ENCODE data around the gene MCOLN3. TPM values are rescaled to one million over a fixed set of nuclear protein-coding genes. Genes with fewer than 3 reads are reported as not detected.

MCOLN3 gene
- total RNA-seq, 1 experiment from 2014 or later, result 2.4 TPM

DNA sequence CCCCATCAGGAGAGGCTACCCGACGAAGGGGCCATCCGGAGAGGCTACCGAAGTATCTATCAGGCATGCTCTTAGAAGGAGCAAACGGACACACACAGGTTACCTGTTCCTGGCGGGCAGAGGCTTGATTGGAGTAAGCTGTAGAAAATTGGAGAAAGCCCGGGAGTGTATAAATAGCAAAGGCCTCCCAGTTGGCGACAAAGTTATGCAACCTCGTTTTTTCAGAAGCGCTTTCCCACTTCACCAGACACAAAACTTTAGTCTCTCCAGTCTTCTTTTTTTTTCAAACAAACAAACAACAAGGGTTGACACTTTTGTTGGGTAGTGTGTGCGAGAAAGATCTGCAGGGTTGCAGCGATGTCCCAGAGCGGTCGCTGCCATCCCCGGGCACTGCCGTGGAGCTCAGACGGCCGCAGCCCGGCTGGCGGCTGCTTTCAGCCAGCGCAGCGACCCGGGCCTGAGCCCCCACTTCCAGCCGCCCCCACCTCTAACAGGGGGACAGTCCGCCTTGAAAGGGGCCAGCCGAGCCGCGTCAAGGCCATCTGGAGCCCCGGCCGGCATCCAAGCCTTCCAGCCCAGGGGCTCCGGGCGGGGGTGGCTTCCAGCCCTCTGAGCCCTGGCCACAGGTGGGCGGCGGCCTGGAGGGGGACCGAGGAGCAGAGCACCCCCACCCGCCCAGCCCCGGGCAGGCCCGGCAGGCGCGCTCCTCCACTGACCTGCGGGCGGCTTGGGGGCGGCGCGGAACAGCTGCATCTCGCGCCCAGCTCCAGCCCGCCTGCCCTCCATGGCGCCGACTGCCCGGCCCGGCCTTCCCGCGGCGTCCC, 616 bp downstream of the MCOLN3 start:
- Histone ChIP-seq H3K9me3 (ENCODE audit: low read length) (no peaks in the 10 kb centered on the region), H3K9ac (ENCODE audit: low read length) (peak overlapping the region; percentile 38; the same call in 1 of the 2 replicates), H3K27ac (ENCODE audit: low read length) (no peak overlapping the region), H3K79me2 (ENCODE audit: low read length) (no peaks in the 10 kb centered on the region), H3K4me1 (ENCODE audit: insufficient read depth, low read length) (no peaks in the 10 kb centered on the region), H2AFZ (ENCODE audit: low read length) (peak overlapping the region; percentile 88; the same call in 1 of the 2 replicates), H4K20me1 (ENCODE audit: low read length) (no peaks in the 10 kb centered on the region), H3K27me3 (ENCODE audit: low read length) (peaks cover 6% of the 10 kb centered on the region; the same call in 1 of the 2 replicates), H3K36me3 (ENCODE audit: low read depth, low read length) (no peaks in the 10 kb centered on the region), H3K9me2 (replicated peaks; ENCODE audit: low read length) (no peaks in the 10 kb centered on the region), H3K4me2 (ENCODE audit: low read length) (peak overlapping the region; percentile 95), H3F3A (ENCODE audit: low read length, unreplicated experiment) (no peaks in the 10 kb centered on the region), H3K4me3 (ENCODE audit: low read length) (peak overlapping the region; percentile 76; the same call in 1 of the 2 replicates)
- DNase-seq, result no peak
- ChIA-PET CTCF (no interaction called here), POLR2A (ENCODE audit: unreplicated experiment) (interaction anchor here (1.0 kb wide), 1 partner anchor 11 kb away, joined by 3 read pairs; no protein-coding TSS in a partner anchor)
- no TSS peak for BruUV-seq (replicated peaks)
- intact Hi-C loops (cut with micrococcal nuclease), result no loop called here
- no peak for TF ChIP-seq EZH2 (IDR thresholded peaks at IDR 0.05; ENCODE audit: low read length, unreplicated experiment)
- peak; percentile 49 for ATAC-seq

GRCh38 chr1:85047144-85047471, 1.2 kb downstream of the MCOLN3 start:
- H3K9me2 ChIP-seq (replicated peaks; ENCODE audit: low read length), result no peaks in the 10 kb centered on the region
- intact Hi-C loops (cut with micrococcal nuclease), result no loop called here
- no peak overlapping the region for H3K4me2 ChIP-seq (ENCODE audit: low read length)
- H3K79me2 ChIP-seq (ENCODE audit: low read length), result no peaks in the 10 kb centered on the region
- ATAC-seq, result no peak
- DNase-seq, result no peak
- peaks cover 6% of the 10 kb centered on the region; the same call in 1 of the 2 replicates for H3K27me3 ChIP-seq (ENCODE audit: low read length)
- no peak overlapping the region for H3K27ac ChIP-seq (ENCODE audit: low read length)
- ChIA-PET CTCF (no interaction called here), POLR2A (ENCODE audit: unreplicated experiment) (no interaction called here)
- H2AFZ ChIP-seq (ENCODE audit: low read length), result no peak overlapping the region
- BruUV-seq (replicated peaks), result TSS peak; percentile 31
- no peak overlapping the region for H3K9ac ChIP-seq (ENCODE audit: low read length)
- H3K36me3 ChIP-seq (ENCODE audit: low read depth, low read length), result no peaks in the 10 kb centered on the region
- H3K4me3 ChIP-seq (ENCODE audit: low read length), result no peak overlapping the region
- H3K9me3 ChIP-seq (ENCODE audit: low read length), result no peaks in the 10 kb centered on the region
- TF ChIP-seq CTCF (conservative IDR thresholded peaks at IDR 0.05; ENCODE audit: low read depth, low read length) (no peak), EZH2 (IDR thresholded peaks at IDR 0.05; ENCODE audit: low read length, unreplicated experiment) (no peak), EZH2phosphoT487 (IDR thresholded peaks at IDR 0.05; ENCODE audit: borderline replicate concordance, low read length) (no peak)
- no peaks in the 10 kb centered on the region for H4K20me1 ChIP-seq (ENCODE audit: low read length)
- H3K4me1 ChIP-seq (ENCODE audit: insufficient read depth, low read length), result no peaks in the 10 kb centered on the region
- no peaks in the 10 kb centered on the region for H3F3A ChIP-seq (ENCODE audit: low read length, unreplicated experiment)

DNA sequence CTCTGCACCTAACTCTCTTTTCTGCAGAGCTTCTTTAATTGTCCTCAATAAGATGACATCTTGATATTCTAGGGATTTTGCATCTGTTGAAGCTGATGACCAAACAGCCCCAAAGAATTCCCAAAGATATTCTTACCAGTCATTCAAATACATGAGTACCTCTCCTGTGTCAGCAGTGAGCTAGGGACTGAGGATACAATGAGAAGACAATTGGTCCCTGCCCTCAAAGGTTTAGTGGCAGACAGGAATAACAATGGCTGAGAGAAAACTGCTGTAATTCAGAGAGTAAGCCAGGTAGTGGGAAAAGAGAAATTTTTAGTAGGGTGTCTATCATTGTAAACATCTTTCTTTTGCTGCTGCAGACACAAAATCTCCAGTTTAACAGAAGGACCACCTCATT, 5.9 kb downstream of the MCOLN3 start:
- ATAC-seq, result no peak
- ChIA-PET POLR2A (ENCODE audit: unreplicated experiment) (no interaction called here), CTCF (no interaction called here)
- no TSS peak for BruUV-seq (replicated peaks)
- Histone ChIP-seq H3K9ac (ENCODE audit: low read length) (no peak overlapping the region), H3K4me1 (ENCODE audit: insufficient read depth, low read length) (no peaks in the 10 kb centered on the region), H3F3A (ENCODE audit: low read length, unreplicated experiment) (no peaks in the 10 kb centered on the region), H3K4me3 (ENCODE audit: low read length) (no peak overlapping the region), H3K9me3 (ENCODE audit: low read length) (no peaks in the 10 kb centered on the region), H3K27ac (ENCODE audit: low read length) (no peak overlapping the region), H2AFZ (ENCODE audit: low read length) (no peak overlapping the region), H4K20me1 (ENCODE audit: low read length) (no peaks in the 10 kb centered on the region), H3K79me2 (ENCODE audit: low read length) (no peaks in the 10 kb centered on the region), H3K27me3 (ENCODE audit: low read length) (no peaks in the 10 kb centered on the region), H3K4me2 (ENCODE audit: low read length) (no peak overlapping the region), H3K36me3 (ENCODE audit: low read depth, low read length) (no peaks in the 10 kb centered on the region), H3K9me2 (replicated peaks; ENCODE audit: low read length) (no peaks in the 10 kb centered on the region)
- TF ChIP-seq EZH2phosphoT487 (IDR thresholded peaks at IDR 0.05; ENCODE audit: borderline replicate concordance, low read length), result no peak
- no peak for TF ChIP-seq EZH2 (IDR thresholded peaks at IDR 0.05; ENCODE audit: low read length, unreplicated experiment)
- no peak for TF ChIP-seq CTCF (conservative IDR thresholded peaks at IDR 0.05; ENCODE audit: low read depth, low read length)
- intact Hi-C loops (cut with micrococcal nuclease), result no loop called here
- no peak for DNase-seq

All from PC-3 (cell line).